CD4-positive, alpha-beta T cell (primary cell): ENCODE measurements around the gene SLC12A3. TPM values are rescaled to one million over a fixed set of nuclear protein-coding genes. Genes with fewer than 3 reads are reported as not detected.

Experiments used
- ATAC-seq: fragments of 200-7000 bp; cut with Tn5 transposase; one replicate; pipeline ENCODE4 v1.10.0; 2022; ENCODE audit warnings: mild to moderate bottlenecking; ENCODE audit not compliant: poor library complexity
- CTCF ChIA-PET: fragments of 350-600 bp; sonication (Branson Sonifier 250); formaldehyde crosslinking; loops from one replicate; lab custom pipeline; 2021; ENCODE audit warnings: antibody characterized with exemption, inconsistent platforms; lab: Charles Lee
- POLR2A ChIA-PET: fragments of 350-600 bp; sonication (Branson Sonifier 250); formaldehyde crosslinking; loops from one replicate; lab custom pipeline; 2021; ENCODE audit warnings: antibody characterized with exemption, inconsistent platforms; lab: Charles Lee
- DNase-seq, 14 experiments: peaks; one replicate each; pipeline ENCODE4 v3.0.0-alpha.2; 2013 to 2020; ENCODE audit warnings: mixed read lengths in 2 of 14
- H3K27ac ChIP-seq, 2 donors: one replicate each; pipeline versions ENCODE4 v1.5.1 to v1.7.0; 2013; ENCODE audit warnings: low read length in 2 of 2, low read depth in 1 of 2, mild to moderate bottlenecking in 1 of 2
- H3K27me3 ChIP-seq, 2 experiments: 1 replicate in 1 of 2; 2 replicates in 1 of 2; pipeline versions ENCODE4 v1.6.1 to v1.7.0; 2013; ENCODE audit warnings: low read length in 2 of 2, control low read depth in 1 of 2, mild to moderate bottlenecking in 1 of 2, moderate library complexity in 1 of 2; ENCODE audit not compliant: insufficient read depth in 2 of 2, control insufficient read depth in 1 of 2
- H3K36me3 ChIP-seq: one replicate; pipeline ENCODE4 v1.6.1; 2013; ENCODE audit warnings: low read length, control low read depth; ENCODE audit not compliant: insufficient read depth
- H3K4me1 ChIP-seq: one replicate; pipeline ENCODE4 v1.6.1; 2013; ENCODE audit warnings: low read length, control low read depth; ENCODE audit not compliant: insufficient read depth
- H3K4me3 ChIP-seq: one replicate; pipeline ENCODE4 v1.5.1; 2013; ENCODE audit warnings: mild to moderate bottlenecking, low read length, moderate library complexity
- H3K9me3 ChIP-seq, 2 experiments: 1 replicate in 1 of 2; 2 replicates in 1 of 2; pipeline versions ENCODE4 v1.6.1 to v1.7.0; 2013; ENCODE audit warnings: low read length in 2 of 2, mild to moderate bottlenecking in 2 of 2, control low read depth in 1 of 2, moderate library complexity in 1 of 2; ENCODE audit not compliant: control insufficient read depth in 1 of 2, insufficient read depth in 1 of 2
- H3K27ac Mint-ChIP-seq: one replicate; pipeline ENCODE4 v1.8.0; 2020; ENCODE audit warnings: mixed read lengths
- H3K27me3 Mint-ChIP-seq: one replicate; pipeline ENCODE4 v1.8.0; 2021; ENCODE audit warnings: mixed read lengths
- H3K36me3 Mint-ChIP-seq: one replicate; pipeline ENCODE4 v1.8.0; 2021; ENCODE audit warnings: low read depth, mixed read lengths
- H3K4me1 Mint-ChIP-seq: one replicate; pipeline ENCODE4 v1.8.0; 2021; ENCODE audit warnings: low read depth, mixed read lengths
- H3K4me3 Mint-ChIP-seq: one replicate; pipeline ENCODE4 v1.8.0; 2020; ENCODE audit warnings: mild to moderate bottlenecking, mixed read lengths
- H3K9me3 Mint-ChIP-seq: one replicate; pipeline ENCODE4 v1.8.0; 2020; ENCODE audit warnings: mixed read lengths
- intact Hi-C, 2 experiments: fragments of 100-400 bp; cut with DNase I in 1 of 2; cut with micrococcal nuclease in 1 of 2; formaldehyde crosslinking; loops; one replicate each; pipeline versions ENCODE4 v1.15.1 to v1.9.0; 2023 to 2025; cut with DNase I, micrococcal nuclease
- total RNA-seq, 174 experiments: library from RNA in 2 of 174; stranded (reverse) in 2 of 174; gene quantifications; one replicate each; pipeline ENCODE4 v1.2.3 and lab custom pipeline; 2021 to 2026
- TF ChIP-seq, protein P1 (sequence below): fragments of 200-600 bp; IDR thresholded peaks from one replicate; pipeline ENCODE4 v1.8.0; 2022; ENCODE audit warnings: antibody characterized with exemption, mild to moderate bottlenecking

SLC12A3 gene
- total RNA-seq, 2 experiments from 2014 or later = not detected

DNA sequence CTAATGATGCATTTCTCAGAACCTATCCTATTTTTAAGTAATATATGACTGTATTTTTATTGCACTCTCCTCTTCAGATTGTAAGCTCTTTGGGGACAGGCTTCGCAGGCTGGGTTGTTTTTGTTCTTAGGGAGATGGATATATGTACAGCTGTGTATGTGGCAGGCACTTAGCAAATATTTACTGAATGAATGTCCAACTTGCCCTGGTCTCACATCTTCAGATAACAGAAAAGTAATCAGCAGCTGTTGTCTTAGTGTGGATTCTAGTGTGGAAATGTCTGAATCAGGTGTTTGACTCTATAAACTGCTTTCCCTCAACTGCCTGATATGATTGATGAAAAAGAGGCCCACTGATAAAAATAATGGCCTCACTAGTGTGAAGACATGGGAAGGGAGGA, 47.1 kb upstream of the SLC12A3 start:
- Histone ChIP-seq H3K36me3 (peaks cover 33% of the 10 kb centered on the region), H3K4me3 (no peak overlapping the region), H3K4me1 (no peaks in the 10 kb centered on the region), H3K9me3 (no peaks in the 10 kb centered on the region), H3K27ac (no peak overlapping the region), H3K27me3 (no peaks in the 10 kb centered on the region)
- Mint-ChIP-seq H3K4me3 (no peak overlapping the region), H3K36me3 (peaks cover 47% of the 10 kb centered on the region), H3K4me1 (no peaks in the 10 kb centered on the region), H3K27ac (no peak overlapping the region), H3K27me3 (no peaks in the 10 kb centered on the region), H3K9me3 (no peaks in the 10 kb centered on the region)
- ChIA-PET CTCF (interaction anchor here (0.6 kb wide), 1 partner anchor 77 kb away, joined by 3 read pairs; no protein-coding TSS in a partner anchor), POLR2A (no interaction called here)
- TF ChIP-seq, protein P1, sequence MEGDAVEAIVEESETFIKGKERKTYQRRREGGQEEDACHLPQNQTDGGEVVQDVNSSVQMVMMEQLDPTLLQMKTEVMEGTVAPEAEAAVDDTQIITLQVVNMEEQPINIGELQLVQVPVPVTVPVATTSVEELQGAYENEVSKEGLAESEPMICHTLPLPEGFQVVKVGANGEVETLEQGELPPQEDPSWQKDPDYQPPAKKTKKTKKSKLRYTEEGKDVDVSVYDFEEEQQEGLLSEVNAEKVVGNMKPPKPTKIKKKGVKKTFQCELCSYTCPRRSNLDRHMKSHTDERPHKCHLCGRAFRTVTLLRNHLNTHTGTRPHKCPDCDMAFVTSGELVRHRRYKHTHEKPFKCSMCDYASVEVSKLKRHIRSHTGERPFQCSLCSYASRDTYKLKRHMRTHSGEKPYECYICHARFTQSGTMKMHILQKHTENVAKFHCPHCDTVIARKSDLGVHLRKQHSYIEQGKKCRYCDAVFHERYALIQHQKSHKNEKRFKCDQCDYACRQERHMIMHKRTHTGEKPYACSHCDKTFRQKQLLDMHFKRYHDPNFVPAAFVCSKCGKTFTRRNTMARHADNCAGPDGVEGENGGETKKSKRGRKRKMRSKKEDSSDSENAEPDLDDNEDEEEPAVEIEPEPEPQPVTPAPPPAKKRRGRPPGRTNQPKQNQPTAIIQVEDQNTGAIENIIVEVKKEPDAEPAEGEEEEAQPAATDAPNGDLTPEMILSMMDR = no peak
- DNase-seq = no peak
- intact Hi-C loops = no loop called here
- ATAC-seq = no peak

DNA sequence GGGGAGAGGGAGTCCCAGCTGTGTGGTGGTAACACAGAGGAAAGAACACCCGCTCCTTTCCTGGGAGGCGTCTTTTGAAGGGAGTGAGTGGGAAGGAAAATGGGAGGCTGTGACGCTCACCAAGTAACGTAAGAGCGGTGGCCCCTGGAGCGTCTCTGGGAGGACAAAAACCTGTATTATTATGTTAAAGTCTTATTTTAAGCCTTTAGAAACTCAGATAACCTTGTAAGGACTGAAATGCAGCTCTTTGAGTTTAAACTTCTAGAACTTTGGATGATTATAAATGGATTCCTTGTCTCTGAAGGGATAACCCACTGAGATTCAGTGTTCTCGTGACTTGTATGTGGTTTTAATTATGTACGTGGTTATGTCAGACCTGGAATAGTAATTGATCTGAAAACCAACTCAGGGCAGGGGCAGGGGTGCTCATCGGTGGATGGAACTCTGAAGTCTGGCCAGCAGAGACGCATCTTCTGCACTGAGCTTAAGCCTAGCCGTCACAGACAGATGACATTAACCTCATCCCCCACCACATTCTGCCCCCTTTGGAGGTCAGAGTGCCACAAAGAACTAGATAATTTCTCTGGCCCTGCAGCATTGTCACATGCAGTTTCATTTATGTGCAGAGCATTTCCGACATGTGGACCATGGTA, 41.8 kb upstream of the SLC12A3 start:
- no peaks in the 10 kb centered on the region for H3K9me3 Mint-ChIP-seq
- ChIA-PET CTCF (interaction anchor here (0.7 kb wide), 1 partner anchor 14 kb away, joined by 5 read pairs; no protein-coding TSS in a partner anchor), POLR2A (no interaction called here)
- H3K27ac Mint-ChIP-seq = no peak overlapping the region
- Histone ChIP-seq H3K27ac (no peak overlapping the region), H3K4me3 (no peak overlapping the region), H3K4me1 (peaks cover 13% of the 10 kb centered on the region), H3K36me3 (peaks cover 52% of the 10 kb centered on the region), H3K27me3 (no peaks in the 10 kb centered on the region), H3K9me3 (no peaks in the 10 kb centered on the region)
- no peak for ATAC-seq
- H3K27me3 Mint-ChIP-seq = no peaks in the 10 kb centered on the region
- intact Hi-C loops = no loop called here
- no peak overlapping the region for H3K4me3 Mint-ChIP-seq
- H3K4me1 Mint-ChIP-seq = no peaks in the 10 kb centered on the region
- peaks cover 85% of the 10 kb centered on the region for H3K36me3 Mint-ChIP-seq
- no peak for DNase-seq
- TF ChIP-seq, protein P1 = no peak

DNA sequence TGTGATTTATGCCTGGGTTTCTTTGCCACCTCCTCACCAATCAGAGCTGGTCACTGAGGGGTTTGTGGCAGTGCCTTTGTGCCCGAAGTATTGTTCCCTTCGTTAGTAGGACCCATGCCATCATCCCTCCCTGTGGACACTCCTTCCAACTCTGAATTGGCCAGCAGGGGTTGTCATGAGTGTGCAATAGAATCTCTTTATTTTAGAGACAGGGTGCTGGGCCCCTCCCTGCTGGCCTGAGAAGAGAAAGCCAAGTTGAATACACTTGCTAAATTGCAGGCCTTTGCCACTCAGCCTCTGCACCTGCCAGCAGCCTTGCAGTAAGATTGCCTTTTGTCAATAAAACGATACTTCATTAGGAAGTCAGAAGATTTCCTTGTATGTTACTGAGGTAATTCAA, 40.7 kb upstream of the SLC12A3 start:
- Histone ChIP-seq H3K4me3 (no peak overlapping the region), H3K36me3 (peaks cover 45% of the 10 kb centered on the region), H3K27ac (no peak overlapping the region), H3K9me3 (no peaks in the 10 kb centered on the region), H3K4me1 (peaks cover 13% of the 10 kb centered on the region), H3K27me3 (no peaks in the 10 kb centered on the region)
- ATAC-seq = no peak
- CTCF ChIA-PET = no interaction called here
- POLR2A ChIA-PET = no interaction called here
- H3K27ac Mint-ChIP-seq = no peak overlapping the region
- DNase-seq = no peak
- intact Hi-C loops = no loop called here
- TF ChIP-seq, protein P1 = no peak
- H3K27me3 Mint-ChIP-seq = no peaks in the 10 kb centered on the region
- peaks cover 85% of the 10 kb centered on the region for H3K36me3 Mint-ChIP-seq
- no peak overlapping the region for H3K4me3 Mint-ChIP-seq
- no peaks in the 10 kb centered on the region for H3K9me3 Mint-ChIP-seq
- H3K4me1 Mint-ChIP-seq = no peaks in the 10 kb centered on the region
